DND-41 (cell line): ENCODE data around the gene TOM1.

ENCODE experiments used
- ATAC-seq: fragments of 200-7000 bp; cut with Tn5 transposase; 3 replicates; pipeline ENCODE4 v1.9.1; 2021; ENCODE audit warnings: low read depth; ENCODE audit not compliant: insufficient read depth
- DNase-seq: peaks from one replicate; pipeline ENCODE4 v3.0.0-alpha.2; 2020
- H2AFZ ChIP-seq: 2 replicates; pipeline ENCODE4 v1.6.0; 2012; ENCODE audit warnings: low read depth, low read length
- H3K27ac ChIP-seq: 2 replicates; pipeline ENCODE4 v1.5.1; 2012; ENCODE audit warnings: low read length, inconsistent platforms
- H3K27me3 ChIP-seq: fragments of 200-600 bp; sonication (generic); 2 replicates; pipeline ENCODE4 v1.6.0; 2012; ENCODE audit warnings: low read length, mild to moderate bottlenecking, inconsistent platforms; ENCODE audit not compliant: insufficient read depth, poor library complexity
- H3K36me3 ChIP-seq: 2 replicates; pipeline ENCODE4 v1.5.1; 2012; ENCODE audit warnings: low read length, inconsistent platforms; ENCODE audit not compliant: insufficient read depth
- H3K4me1 ChIP-seq: 2 replicates; pipeline ENCODE4 v1.5.1; 2012; ENCODE audit warnings: mild to moderate bottlenecking, low read length; ENCODE audit not compliant: insufficient read depth
- H3K4me2 ChIP-seq: 2 replicates; pipeline ENCODE4 v1.6.0; 2012; ENCODE audit warnings: mild to moderate bottlenecking, moderate library complexity, low read length, inconsistent platforms; ENCODE audit not compliant: insufficient read depth
- H3K4me3 ChIP-seq, 2 experiments: fragments of 200-600 bp in 1 of 2; shearing (Covaris generic) in 1 of 2; 2 replicates each; pipeline ENCODE4 v1.5.1; 2012 to 2016; ENCODE audit warnings: inconsistent platforms in 2 of 2, low read length in 2 of 2, mild to moderate bottlenecking in 2 of 2, low read depth in 1 of 2, moderate library complexity in 1 of 2
- H3K79me2 ChIP-seq: 2 replicates; pipeline ENCODE4 v1.6.0; 2012; ENCODE audit warnings: low read length, inconsistent platforms; ENCODE audit not compliant: insufficient read depth
- H3K9ac ChIP-seq: 2 replicates; pipeline ENCODE4 v1.6.0; 2012; ENCODE audit warnings: low read depth, mild to moderate bottlenecking, inconsistent platforms, low read length, moderate library complexity
- H3K9me3 ChIP-seq: 2 replicates; pipeline ENCODE4 v1.5.1; 2012; ENCODE audit warnings: low read length, moderate library complexity, mild to moderate bottlenecking, inconsistent platforms; ENCODE audit not compliant: insufficient read depth, severe bottlenecking
- H4K20me1 ChIP-seq: 2 replicates; pipeline ENCODE4 v1.6.0; 2012; ENCODE audit warnings: low read length; ENCODE audit not compliant: insufficient read depth
- CTCF ChIP-seq: IDR thresholded peaks from 2 replicates; pipeline ENCODE4 v1.5.1; 2012; ENCODE audit warnings: borderline replicate concordance, low read length, moderate library complexity, mild to moderate bottlenecking; ENCODE audit not compliant: poor library complexity, severe bottlenecking; ENCODE audit errors: extremely low read depth
- EZH2 ChIP-seq: IDR thresholded peaks from 3 replicates; pipeline ENCODE4 v1.6.1; 2012; ENCODE audit warnings: borderline replicate concordance, low read depth, mild to moderate bottlenecking, moderate library complexity, low read length, inconsistent platforms; ENCODE audit not compliant: severe bottlenecking

TOM1 gene

GRCh38 chr22:35296051-35296450, 3.6 kb upstream of the TOM1 start:
- TF ChIP-seq EZH2 (no peak), CTCF (no peak)
- H4K20me1 ChIP-seq = no peaks in the 10 kb centered on the region
- H3K9me3 ChIP-seq = no peaks in the 10 kb centered on the region
- no peak overlapping the region for H3K27ac ChIP-seq
- peaks cover 8% of the 10 kb centered on the region for H3K79me2 ChIP-seq
- no peak overlapping the region for H2AFZ ChIP-seq
- no peak overlapping the region for H3K4me3 ChIP-seq
- DNase-seq (no peak), ATAC-seq (no peak)
- H3K27me3 ChIP-seq = no peaks in the 10 kb centered on the region
- peaks cover 58% of the 10 kb centered on the region for H3K36me3 ChIP-seq
- H3K4me1 ChIP-seq = peaks cover 17% of the 10 kb centered on the region
- H3K9ac ChIP-seq = no peak overlapping the region
- H3K4me2 ChIP-seq = no peak overlapping the region

- H3K79me2 ChIP-seq = peaks cover 23% of the 10 kb centered on the region
- H3K27ac ChIP-seq = peak overlapping the region; percentile 47
- TF ChIP-seq CTCF = no peak
- TF ChIP-seq EZH2 = no peak
- H3K9ac ChIP-seq = peak overlapping the region; percentile 78; the same call in 1 of the 2 replicates
- peaks cover 27% of the 10 kb centered on the region for H3K4me1 ChIP-seq
- peak overlapping the region; percentile 66 to 68; a peak in 3 of 4 replicates for H3K4me3 ChIP-seq
- peaks cover 27% of the 10 kb centered on the region for H3K36me3 ChIP-seq
- no peaks in the 10 kb centered on the region for H3K9me3 ChIP-seq
- no peaks in the 10 kb centered on the region for H4K20me1 ChIP-seq
- peak overlapping the region; percentile 96 for H3K4me2 ChIP-seq
- DNase-seq = no peak
- peak overlapping the region; percentile 56 for H2AFZ ChIP-seq
- no peak; the same call in 1 of the 3 replicates for ATAC-seq
- no peaks in the 10 kb centered on the region for H3K27me3 ChIP-seq
These were observed 449 bp upstream of the TOM1 start for GRCh38 chr22:35299217-35299672.

GRCh38 chr22:35301372-35301874, 1.7 kb downstream of the TOM1 start:
- TF ChIP-seq CTCF = no peak
- TF ChIP-seq EZH2 = no peak
- H3K4me1 ChIP-seq = peaks cover 27% of the 10 kb centered on the region
- no peaks in the 10 kb centered on the region for H3K27me3 ChIP-seq
- H4K20me1 ChIP-seq = 0 out of 2 replicates have a peak, but pooled peaks cover 3% of the 10 kb centered on the region
- H3K9me3 ChIP-seq = no peaks in the 10 kb centered on the region
- no peak for ATAC-seq
- peak overlapping the region; percentile 96; the same call in 1 of the 2 replicates for H3K4me2 ChIP-seq
- H3K9ac ChIP-seq = no peak overlapping the region
- DNase-seq = no peak
- peaks cover 23% of the 10 kb centered on the region for H3K79me2 ChIP-seq
- H3K4me3 ChIP-seq = peak overlapping the region in 1 of 2 experiments; percentile 68; a peak in 1 of 4 replicates
- H3K27ac ChIP-seq = no peak overlapping the region
- no peak overlapping the region for H2AFZ ChIP-seq
- H3K36me3 ChIP-seq = peaks cover 10% of the 10 kb centered on the region
